ENCODE measurements around the gene DPF3.

GRCh38 chr14:72631401-72631800 lies 262.5 kb downstream of the DPF3 start:
- no peak for TF ChIP-seq POLR2A (IDR thresholded peaks at IDR 0.05)
- TF ChIP-seq CTCF (IDR thresholded peaks at IDR 0.05) = no peak
- TF ChIP-seq POLR2AphosphoS5 (IDR thresholded peaks at IDR 0.05) = no peak

All from prostate gland (tissue), 2 donors.